GM11168 (cell line): Measurements from ENCODE around the gene KIAA0513.

Source experiments
- in situ Hi-C: fragments of 300-500 bp; cut with MboI; formaldehyde crosslinking; loops from one replicate; pipeline ENCODE4 v1.12.0; 2022; ENCODE audit warnings: low sequenced_read_pairs; ENCODE audit not compliant: unreplicated experiment

KIAA0513 gene

DNA sequence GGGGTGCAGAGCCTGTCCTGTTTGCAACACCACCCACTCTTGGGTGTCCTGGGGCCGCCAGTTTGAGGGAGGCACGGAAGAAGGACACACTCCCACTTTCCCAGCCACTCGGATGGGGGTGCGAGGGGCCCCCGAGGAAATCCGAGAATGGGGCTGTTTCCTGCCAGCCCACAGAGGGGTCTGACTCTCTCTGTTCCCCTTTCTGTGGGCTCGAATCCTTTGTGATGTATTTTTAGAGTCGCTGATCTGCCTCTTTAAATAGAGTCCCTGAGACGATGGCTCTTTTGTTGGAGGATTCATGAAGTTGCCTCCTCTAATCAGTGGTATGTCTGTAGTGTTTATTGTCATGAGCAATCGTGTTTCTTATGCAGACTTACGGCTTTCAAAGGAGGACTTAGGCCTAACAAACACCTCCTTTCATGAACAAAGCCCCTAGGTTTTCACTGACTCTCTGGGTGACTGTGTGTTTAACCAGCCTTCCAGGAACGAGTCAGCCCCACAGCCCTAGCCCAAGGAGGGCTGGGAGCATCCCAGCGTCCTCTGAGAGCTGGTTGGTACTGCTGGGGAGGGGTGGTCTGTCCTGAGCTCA, 55.5 kb downstream of the KIAA0513 start:
- in situ Hi-C loops, result no loop called here

DNA sequence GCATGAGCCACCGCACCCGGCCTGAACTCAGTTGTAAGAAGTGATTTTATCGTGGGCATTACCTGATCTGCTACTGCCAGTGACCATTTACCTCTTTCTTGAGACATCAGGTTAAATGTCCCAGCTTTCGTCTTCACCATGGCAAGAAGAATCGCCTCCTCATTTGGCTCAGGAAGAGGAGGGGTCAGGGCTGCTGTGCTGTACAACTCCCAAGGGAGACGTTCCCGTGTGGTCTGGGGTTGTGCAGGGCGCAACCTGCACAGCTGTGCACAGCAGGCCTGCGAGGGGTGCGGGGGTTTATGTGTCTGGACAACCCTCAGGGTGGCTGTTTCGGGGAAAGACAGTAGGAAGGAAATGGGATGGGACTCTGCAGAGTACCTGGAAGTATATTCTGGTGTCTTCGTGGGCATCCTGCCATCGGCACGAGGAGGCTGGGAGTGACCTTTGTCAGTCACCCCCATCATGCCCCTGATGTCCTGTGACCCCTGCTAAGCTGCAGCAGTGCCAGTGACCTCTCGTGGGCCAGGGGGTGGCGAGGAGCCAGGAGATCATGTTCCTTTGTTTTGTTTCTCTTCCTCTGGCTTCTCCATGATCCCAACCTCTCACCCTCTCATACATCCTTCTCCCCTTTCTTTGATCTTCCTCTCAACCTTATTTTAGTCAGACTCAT, 57.4 kb downstream of the KIAA0513 start:
- in situ Hi-C loops, result no loop called here

DNA sequence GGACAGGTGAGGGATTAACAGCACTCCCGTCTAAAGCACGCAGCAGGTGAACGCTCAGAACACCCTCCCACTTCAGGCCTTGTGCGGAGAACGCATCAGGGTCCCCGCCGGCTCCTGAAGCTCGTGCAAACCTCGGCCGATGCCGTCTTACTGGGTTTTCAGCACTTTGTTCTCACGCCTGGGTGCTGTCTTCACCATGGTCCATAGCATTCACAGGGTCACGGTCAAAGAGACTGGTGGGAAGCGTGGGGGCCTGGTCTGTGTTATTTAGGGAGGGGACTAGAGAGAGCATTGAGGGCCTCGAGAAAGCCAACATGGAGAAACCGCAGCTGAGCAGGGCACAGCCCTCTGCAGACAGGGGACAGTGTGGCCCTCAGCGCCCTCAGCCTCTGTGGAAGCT, 58.1 kb downstream of the KIAA0513 start:
- in situ Hi-C loops, result no loop called here

DNA sequence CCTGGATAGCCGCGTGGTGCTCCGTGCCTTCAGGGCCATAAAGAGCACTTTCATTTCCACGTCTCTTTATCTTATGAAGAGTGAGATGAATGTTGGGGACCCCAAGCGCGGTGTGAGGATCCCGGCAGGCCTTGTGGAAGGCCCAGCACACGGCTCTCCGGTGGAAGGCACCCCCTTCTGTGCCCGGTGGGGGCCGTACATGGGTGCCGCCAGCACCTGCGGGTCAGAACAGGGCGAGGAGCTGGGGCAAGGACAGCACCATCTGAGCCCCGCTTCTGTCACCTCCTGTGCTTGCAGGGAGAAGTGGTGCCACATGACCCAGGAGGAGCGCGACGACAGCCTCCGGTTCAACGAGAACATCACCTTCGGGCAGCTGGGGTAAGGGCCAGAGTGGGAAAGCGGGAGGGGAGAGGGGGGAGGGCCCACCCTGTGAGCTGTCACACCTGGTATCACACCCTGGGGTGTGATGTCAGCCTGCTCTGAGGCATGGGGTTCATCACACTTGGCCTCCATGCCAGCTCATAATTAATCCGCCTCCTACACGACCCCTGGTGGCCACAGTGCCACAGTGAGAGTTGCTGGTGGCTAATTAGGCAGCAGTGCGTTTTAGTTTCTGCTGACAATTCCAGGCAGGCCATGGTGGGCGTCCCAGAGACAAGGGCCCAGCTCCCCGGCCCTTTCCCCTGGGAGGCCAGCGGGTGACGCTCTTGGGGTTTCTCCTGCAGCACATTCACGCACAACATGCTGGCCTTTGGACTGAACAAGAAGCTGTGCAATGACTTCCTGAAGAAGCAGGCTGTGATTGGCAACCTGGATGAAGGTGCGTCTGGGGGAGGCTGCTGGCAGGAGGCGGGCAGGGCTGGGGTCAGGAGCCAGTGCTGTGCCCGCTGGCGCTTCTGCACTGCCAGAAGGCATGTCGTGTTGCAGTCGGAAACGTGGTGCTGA, 59.0 kb downstream of the KIAA0513 start:
- in situ Hi-C loops, result no loop called here

DNA sequence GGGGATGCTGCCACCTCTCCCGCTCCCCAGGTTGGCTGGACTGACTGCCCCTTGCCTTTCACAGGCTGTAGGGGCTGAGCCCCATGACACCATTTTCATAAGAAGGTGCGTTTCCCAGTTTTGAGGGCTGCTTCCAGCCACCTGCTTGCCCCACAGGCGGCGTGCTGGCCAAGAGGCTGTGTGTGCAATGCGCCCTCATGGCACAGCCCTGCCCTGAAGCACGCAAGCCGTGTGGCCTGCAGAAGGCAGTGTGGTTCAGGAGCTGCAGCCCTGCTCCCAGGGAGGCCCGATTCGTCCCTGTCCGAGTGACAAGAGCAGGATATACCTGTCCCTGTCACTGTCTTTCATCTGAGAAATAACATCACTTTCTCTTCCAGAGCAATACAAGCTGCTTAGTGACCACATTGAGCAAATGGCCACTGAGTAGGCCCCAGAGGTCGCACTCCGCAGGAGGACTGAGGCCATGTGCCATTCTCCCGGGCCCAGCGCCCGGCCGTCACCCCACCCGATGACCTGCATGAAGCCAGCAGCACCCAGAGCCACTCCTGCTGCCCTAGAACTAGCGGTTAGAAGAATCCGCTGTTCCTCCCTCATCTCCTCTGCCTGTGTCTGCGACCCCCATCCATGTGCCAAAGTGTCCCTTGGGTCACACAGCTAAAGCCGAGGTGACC, 60.4 kb downstream of the KIAA0513 start:
- in situ Hi-C loops, result no loop called here

DNA sequence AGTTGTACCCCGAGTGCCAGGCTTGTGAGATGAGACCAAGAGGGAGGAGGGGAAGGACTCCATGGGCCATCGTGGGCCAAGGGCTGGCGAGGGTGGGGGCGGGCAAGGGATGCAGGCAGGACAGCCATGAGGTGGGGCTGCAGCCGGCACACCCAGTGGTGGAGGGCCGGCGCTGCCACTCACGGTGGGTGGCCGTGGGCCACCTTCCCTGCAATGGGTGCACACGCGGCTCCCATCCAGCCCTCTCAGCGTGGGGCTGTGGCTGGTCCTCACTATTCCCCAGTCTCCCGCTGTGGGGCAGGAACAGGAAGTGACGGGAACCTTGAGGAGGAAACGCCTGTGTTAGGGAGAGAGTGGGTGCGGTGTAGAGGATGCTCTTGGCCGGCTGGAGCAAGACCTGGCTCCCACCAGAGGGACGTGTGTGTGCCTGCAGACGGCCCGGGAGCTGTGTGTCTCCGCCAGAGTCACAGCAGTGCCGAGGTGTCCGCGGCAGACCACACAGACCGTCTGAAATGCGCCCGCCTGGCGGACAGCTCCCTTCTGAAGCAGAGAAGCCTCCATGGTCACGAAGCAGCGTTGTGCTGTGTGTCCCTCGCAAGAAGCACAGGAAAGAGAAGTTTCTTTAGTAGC, 61.1 kb downstream of the KIAA0513 start:
- in situ Hi-C loops, result no loop called here

DNA sequence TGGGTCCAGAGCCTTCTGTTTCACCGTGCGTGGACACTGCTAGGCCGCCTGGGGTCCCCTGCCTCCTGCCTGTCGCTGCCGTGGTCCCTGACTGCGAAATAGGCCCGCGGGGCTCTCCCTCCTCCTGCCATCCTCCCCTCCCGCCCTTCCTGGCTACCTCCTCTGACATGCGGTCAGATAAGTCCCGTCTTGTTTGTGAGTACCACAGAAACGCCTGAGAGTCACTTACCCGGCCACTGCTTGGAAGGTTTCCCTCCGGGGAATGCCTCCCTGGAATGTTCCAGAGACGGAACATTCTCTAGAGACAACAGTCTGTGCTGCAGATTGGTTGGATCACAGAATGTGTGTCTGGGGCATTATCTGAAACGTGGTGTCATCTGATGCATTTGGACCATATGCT, 61.9 kb downstream of the KIAA0513 start:
- in situ Hi-C loops, result no loop called here

DNA sequence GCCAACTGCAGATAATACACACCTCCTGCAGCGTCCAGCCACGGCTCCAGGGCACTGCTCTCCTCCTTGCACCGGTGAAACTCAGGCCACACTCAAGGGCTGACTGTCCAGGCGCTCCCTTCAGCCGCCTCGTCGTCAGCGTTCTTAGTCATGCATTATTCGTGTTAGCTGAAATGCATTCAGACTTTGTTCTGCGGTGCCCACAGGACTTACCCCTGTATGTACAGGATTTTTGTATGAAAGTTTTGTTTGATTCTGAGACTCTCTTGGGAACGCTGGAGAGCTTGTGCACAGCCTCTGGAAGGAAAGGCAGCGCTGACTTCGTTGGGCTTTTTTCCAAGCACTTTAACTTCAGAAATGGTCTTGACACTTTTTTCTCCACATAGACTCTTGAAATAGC, 62.6 kb downstream of the KIAA0513 start:
- in situ Hi-C loops, result no loop called here

DNA sequence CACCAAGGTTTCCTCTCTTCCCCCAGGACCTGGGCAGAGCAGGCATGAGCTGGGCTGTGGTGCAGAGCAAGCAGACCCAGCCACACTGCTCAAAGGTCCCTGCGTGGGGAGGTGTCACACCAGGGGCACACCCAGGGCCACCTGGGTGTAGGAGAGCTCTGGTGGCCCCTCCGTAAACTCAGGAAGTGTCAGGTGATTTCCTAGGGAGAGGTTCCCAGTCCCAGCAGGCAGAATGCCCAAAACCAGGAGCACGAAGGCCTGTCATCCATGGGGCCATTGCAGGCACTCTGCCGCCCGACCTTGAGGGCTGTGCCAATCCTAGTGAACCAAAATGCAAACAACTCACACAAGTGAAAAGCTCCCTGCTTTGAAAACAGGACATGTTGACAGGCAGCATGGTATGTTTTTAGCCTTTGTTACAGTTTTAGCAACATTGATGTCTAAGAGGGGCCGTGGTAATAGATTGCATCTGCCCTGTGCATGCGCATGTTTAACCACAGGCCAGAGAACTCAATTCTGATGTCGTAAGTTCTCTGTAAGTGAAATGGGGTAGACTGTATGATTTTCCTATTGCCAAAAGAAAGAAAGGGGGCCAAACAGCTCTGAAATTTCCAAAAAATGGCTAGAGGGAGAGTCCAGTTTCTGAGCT, 63.4 kb downstream of the KIAA0513 start:
- in situ Hi-C loops, result no loop called here

DNA sequence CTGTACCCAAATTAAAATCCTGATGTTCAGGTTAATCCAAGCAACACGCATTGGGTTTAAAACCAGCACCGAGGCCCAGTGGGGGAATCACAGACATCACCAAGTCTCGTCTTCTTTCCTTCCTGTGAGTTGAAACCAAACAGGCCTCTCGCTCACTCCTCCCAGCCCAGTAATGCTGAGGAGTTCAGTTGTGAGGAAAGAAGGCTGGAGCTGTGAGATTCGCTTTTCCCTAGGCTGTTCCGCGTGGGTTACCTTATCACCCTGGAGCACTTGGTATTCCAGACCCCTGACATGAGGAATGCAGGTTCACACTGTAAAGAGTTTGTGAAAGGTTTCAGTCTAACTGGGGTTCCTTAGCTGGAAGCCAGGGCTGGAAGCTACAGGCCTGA, 63.9 kb downstream of the KIAA0513 start:
- in situ Hi-C loops, result no loop called here

DNA sequence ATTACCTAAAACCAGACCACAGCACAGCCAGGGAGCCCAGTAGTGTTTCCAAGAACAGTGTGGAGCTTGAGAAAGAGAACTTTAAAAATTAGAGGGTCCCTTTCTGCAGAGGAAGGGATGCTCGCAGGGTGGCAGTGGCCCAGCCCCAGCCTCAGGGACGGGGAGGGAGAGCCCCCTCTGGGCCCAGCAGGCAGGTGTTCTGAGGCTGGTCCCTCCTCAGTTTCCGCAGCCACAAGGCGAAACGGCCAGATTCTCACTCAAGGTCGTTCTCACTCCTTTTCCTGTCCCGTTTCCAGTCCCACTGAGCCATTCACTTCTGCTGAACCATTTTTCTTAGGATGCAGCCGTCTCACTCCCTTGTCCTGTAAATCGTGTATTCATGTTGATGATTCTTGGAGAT, 64.7 kb downstream of the KIAA0513 start:
- in situ Hi-C loops, result no loop called here

DNA sequence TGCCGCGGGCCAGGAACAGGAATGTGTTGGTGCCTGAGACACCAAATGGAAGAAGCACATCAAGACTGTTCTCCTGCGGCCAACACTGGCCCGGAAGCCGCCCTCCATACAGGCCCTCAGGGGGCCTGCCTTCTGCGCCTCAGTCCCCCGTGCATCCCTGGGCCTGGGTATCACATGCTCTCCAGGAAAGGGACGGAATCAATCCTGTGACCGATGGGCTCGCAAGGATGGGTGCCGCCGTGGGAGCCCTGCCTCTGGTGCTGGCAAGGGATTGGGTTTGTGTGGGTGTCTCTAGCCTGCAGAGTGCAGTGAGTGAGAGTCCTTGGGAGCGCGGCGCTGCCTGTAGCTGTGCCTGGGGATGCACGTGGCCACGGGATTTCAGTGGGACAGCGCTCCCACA, 65.3 kb downstream of the KIAA0513 start:
- in situ Hi-C loops, result no loop called here

DNA sequence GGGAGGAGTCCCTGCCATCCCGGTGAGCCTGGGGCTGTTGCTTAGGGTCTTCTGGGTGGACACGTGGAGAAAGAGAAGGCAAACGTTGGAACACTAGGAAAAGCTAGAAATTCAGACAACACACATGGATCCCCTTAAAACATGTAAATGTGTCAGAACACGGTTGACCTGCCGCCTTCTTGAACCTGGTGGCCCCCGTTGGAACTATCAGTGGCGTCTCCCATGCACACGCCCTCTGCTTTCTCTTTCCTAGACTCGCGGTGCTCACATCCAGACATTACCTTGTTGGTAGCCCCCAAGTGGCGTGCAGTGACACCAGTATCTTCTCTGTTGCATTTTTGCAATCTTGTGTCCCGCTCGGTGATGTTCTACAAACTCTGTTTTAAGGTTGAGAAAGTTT, 66.1 kb downstream of the KIAA0513 start:
- in situ Hi-C loops, result no loop called here

DNA sequence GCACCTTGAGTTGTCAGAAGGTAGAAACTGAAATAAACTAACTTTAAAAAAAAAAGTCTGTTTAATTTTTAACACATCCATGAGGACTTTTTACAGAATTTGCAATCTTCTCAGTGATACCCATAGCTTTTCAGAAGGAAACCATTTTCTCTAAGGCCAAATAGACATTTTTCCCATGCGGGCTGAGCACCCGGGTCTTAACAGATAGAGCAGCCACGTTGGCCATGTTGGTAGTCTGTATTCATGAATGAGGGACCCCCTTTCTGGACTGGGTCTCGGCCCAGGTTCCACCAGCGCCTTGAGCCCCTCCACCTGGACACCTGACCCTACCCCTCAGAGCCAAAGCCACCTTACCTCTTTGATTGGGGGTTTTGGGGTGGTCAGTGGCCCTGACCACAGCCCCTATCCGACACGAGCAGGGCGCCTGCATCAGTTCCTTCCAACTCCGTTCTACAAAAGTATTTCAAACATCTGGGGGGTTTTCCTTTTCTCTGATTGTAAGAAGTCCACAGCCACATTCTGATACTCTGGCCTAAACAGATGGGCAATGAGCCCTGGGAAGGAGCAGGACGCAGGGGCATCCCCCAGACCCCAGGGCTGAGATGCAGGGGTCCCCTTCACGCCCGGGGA, 66.7 kb downstream of the KIAA0513 start:
- in situ Hi-C loops, result no loop called here

DNA sequence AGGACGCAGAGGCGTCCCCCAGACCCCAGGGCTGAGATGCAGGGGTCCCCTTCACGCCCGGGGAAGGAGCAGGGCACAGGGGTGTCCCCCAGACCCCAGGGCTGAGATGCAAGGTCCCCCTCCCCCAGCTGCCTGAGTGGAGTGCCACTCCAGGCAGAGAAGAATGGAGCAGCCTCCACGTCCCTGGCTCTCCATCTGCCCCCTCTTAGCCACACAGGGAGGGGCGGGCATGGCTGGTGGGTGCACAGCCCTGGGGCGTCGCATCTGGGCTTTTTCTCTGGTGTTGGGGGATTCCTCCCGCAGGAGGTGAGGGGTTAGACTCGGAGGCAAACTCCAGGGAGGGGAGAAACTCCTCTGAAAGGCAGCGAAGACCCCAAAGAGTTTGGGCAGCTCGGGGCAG, 67.2 kb downstream of the KIAA0513 start:
- in situ Hi-C loops, result no loop called here

DNA sequence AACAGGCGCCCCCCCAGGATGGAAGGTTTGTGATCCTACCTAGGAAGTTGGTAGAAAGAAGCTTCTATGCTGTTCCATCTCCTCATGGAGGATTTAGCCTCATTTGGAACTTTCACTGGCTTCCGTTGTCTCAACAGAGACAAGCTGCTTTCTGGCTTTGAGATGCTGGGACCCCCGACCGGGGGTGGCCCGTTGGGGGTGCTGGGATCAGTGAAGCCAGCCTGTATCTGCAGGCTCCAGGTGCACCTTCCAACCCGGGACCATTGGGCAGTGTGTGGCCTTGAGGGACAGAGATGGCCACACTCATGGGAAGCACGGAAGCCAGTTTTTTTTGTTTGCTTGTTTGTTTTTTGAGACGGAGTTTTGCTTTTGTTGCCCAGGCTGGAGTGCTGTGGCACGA, 69.3 kb downstream of the KIAA0513 start:
- in situ Hi-C loops, result no loop called here

DNA sequence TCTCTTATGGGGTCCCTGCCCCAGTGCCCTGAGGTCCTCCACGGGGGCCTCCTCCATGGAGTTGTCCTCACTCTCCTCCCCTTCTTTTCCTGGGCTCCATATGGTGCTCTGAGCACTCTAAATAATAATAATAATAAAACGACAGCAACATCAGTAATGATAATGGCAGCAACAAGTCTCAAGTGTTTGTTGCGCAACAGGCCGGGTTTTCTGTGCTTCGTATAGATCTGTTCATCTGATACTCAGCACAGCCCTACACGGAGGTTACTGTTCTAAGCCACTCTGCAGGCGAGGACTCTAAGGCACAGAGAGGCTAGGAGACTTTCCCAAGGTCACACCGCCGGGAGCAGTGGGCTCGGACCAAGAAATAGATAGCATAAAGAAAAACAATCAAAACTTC, 71.0 kb downstream of the KIAA0513 start:
- in situ Hi-C loops, result no loop called here

DNA sequence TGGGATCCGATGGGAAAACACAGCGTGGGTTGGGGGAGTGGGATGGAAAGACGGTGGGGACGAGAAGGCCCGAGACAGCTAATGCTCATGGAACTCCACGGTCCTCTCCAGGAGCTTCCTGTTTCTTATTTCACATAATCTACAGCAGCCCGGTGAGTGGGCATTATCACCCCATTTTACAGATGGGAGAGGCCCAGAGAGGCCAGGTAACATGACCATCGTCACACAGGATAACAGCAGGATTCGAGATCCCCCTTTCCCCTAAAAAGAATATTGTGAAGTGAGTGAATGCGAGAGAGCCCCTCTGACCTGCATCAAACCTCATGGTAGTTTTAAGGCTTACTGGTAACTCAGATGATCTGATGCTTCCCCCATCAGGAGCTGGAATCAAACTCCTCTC, 72.7 kb downstream of the KIAA0513 start:
- in situ Hi-C loops, result no loop called here

DNA sequence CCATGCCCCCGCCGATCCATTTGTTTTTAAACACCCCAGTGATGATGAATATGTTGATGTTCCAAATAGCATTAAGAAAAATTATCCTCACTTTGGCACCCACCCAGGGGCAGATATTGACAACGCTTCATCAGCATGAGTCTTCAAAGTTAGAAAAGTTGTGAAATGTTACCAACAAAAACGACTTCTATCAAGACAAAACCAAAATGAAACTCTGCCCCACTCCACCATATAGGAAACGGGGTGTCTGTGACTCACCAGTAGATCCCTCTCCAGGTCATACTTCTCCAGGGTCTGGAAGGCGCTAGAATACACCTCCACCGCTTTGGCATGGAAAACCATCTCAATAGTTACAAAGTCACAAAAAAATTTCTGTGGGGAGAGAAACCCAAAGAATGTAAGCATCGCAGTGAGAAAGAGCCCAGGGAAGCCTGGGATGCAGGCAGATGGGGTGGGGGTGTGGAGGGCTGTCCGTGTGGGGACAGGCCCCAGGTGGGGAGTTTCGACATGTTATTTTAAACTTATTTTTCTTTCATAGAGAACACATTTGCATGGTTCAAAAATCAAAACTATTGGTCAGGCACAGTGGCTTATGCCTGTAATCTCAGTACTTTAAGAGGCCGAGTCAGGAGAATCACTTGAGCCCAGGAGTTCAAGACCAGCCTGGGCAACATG, 74.5 kb downstream of the KIAA0513 start:
- in situ Hi-C loops, result no loop called here
